HG03571 (cell line): ENCODE results near the gene RSRP1.
"Not testable (repeated sequence)": the region's sequence is repeated elsewhere in the genome, so short reads cannot be mapped to it uniquely, and the experiment has no call there.

Experiments used
- ATAC-seq: cut with Tn5 transposase; IDR thresholded peaks from one replicate; pipeline ENCODE4 v1.9.1; 2021; ENCODE audit not compliant: unreplicated experiment

The RSRP1 gene

DNA sequence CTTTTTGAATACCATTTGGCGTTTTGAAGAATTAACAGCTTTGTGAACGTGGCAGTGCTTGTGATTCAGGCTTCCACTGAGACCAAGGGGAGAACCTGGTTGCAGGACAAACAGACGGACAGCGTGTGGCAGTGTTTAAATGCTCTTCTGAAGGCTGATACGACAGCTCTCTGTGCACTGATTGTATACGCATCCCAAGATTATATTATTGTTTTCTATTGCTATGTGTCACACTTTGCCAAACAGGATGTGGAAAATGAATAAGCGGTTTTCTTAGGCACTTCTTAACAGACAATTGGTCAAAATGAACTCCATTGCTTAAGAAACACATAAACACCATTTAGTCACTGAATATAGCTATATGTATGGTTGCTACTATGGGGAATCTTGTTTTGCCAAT lies 12.6 kb upstream of the RSRP1 start:
- ATAC-seq: not testable (repeated sequence)

DNA sequence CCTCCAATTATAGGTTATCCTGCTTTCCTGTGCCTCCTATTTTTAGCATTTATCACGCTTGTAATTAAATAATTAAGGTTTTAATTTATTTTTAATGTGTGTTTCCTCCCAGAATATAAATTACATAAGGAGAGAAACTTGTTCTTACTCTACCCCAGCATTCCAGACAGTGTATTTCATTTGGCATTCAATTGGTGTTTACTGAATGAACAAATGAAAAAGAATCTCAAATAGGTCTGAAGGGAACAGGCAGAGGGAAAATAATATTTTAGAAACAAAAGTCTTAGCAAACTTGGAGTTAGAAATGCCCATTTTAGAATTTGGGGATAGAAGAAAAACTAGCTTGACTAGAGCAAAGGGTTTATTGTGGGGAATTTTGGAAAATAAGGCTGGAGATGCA lies 9.9 kb upstream of the RSRP1 start:
- ATAC-seq: no peak

DNA sequence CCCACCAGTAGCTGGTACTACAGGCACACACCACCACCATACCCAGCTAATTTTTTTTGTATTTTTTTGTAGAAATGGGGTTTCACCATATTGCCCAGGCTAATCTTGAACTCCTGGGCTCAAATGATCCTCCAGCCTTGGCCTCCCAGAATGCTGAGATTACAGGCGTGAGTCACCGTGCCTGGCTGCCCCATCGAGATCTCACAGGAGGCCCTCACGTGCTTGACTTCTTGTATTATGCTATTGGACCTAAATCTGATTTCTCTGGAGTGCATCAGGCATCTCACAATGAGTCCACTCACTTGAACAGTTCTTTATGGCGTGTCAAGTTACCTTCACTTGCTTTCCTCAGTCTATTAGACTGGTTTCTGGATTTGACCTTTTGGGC lies 9.3 kb upstream of the RSRP1 start:
- ATAC-seq: no peak

DNA sequence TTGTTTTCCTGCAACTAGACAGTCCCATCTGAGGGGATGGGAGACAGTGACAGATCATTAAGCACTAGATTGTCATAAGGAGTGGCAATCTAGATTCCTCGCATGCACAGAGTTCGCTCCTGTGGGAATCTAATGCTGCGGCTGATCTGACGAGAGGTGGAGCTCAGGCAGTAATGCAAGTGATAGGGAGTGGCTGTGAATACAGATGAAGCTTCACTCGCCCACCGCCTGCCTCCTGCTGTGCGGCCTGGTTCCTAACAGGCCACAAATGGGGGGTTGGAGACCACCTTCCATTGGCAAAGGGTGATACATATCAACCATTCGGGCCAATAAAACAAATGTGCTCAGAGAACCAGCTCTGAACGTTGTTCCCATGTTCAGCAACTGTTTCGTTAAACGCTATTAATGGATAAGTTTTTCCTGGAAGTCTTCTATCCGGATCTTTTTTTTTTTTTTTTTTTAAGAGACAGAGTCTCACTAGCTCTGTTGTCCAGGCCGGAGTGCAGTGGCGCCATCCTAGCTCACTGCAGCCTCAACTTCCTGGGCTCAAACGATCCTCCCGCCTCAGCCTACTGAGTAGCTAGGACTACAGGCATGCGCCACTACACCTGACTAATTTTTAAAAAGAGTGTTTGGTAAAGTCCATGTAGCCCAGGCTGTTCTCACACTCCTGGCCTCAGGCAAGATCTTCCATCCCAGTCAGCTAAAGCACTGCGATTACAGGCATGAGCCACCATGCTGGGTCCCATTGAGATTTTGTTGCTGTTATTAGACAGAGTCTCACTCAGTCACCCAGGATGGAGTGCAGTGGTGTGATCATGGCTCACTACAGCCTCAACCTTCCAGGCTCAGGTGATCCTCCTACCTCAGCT lies 8.7 kb upstream of the RSRP1 start:
- no peak for ATAC-seq

DNA sequence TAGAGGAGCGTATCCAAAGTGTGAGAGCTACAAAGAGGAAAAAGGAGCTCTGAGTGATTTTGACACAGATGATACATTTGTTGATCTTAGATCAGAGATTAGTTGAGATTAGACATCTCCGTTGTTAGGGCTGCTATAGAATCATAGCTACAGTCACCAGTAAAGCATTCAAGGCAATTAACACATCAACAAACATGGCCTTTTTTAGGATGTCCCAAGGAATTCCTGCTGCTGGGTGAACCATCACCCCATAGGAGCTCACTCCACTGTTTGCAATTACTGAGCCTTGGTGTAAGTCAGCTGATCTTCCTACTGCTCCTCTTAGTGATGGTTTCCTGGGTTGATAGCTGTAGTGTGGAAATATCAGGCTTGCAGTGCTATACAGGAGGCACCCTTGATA lies 6.7 kb upstream of the RSRP1 start:
- no peak for ATAC-seq

DNA sequence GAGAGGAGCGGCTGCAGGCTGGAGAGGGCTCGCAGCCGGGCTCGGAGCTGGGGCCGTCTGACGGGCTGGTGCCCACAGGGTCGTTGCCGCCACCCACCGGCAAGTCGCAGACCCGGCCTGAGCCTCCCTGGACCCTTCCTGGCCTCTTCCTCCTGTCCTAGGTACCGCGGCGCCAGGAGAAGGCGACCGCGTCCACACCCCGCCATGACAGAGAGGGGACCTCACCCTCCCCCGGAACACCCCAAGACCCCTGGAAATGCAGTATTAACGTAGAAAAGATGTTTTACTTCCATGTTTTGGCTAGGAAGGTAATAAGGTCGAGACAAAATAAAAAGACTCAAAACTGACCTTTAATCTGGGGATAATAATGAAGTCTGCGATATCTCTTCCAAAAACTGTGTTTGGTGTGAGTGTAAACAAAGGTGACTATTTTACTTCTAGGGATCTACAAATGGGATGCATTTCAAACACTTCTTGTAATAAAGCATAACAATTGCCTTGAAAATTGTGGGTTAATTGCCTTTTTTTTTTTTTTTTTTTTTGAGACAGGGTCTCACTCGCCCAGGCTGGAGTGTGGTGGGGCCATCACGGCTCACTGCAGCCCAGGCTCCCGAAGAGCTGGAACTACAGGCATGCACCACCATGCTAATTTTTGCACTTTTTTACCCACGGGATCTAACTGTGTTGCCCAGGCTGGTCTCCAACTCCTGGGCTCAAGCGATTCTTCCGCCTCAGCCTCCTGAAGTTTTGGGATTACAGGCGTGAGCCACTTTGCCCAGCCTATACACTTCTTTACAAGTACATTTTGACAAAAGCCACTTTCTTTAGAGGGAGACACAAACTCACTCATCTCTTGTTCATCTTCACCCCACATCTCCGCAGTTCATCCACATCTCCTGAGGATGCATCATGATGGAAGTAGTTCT lies 838 bp upstream of the RSRP1 start:
- ATAC-seq: no peak

DNA sequence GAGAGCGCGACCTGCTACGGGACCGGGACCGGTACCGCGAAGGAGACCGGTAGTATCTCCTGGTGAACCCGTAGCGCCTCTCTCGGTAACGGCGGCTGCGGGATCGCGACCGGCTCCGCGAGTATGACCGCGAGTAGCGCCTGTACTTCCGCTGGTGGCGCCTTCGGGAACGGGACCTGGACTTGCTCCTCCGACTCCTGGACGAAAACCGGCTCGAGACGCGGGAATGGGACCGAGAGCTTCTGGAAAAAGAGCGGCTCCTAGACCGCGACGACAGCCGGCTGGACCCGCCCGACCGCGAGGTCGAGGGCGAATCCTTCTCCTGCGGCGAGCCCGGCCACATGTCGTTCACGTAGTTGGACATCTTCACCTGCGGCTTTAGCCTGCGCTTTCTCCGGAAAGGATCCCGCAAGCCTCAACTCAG lies 642 bp downstream of the RSRP1 start:
- no peak for ATAC-seq

DNA sequence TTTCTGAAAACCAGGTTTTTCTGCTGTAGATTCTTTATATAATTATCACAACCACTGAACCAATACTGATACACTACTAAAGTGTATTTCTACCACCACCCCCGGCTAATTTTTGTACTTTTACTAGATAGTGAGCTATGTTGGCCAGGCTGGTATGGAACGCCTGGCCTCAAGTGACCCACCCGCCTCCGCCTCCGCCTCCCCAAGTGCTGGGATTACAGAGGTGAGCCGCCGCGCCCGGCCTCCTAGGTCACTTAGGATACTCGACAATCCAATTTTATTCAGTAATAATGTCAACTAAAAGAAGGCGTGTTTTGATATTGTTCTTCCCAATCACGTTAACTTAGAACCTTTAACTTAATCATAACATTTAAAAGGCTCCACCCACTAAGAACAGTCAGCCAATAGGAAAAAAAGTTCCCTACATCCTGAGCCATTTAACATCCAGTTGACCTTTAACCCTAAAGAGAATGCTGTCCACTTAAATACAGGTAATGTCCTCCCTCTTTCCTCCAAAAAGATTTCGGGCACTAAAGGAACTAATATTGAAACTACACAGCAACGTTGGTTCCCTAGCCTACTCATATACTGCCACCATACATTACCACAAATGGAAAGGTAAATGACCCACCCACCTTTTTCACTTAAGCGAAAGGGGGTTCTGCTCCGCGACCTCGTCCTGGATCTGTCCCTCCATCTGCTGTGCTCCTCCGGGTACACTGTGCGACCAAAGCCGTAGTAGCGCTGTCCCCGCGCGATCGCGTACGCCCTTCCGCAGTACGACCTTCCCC lies 1.2 kb downstream of the RSRP1 start:
- ATAC-seq: no peak

DNA sequence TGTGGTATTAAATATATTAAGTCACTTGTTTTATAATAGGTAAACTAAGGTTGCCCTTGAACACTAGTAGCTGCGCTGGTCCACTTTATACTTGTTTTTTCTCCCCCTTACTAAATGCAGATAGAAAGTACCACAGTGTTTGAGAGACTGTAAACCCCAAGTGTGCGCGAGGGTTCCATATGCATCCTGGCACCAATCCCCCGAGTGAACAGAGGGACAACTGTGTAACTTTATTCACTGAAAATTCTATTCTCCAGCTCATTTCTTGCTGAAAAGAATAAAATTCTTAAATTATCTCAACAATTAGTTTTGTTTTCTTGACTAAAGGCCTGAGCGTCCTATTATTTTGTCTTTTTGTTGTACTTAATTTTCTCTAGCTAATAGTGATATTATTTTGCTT lies 1.9 kb downstream of the RSRP1 start:
- ATAC-seq: no peak

DNA sequence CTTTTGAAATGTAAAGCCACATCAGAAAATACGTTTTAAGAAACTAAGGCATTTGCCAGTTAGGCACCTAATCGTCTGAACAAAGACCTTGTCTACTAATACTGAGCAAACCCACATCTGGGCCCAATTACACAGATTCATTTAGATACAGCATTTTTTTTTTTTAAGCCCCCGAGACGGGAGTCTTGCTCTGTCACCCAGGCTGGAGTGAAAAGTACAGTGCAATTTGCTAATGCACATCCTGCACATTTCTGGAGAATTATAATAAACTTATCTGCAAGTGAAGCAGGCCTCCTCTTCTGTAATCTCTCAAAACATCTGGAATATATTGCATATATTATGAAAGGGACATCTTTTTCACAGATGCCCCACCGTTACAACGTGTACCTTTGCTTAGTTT lies 3.3 kb downstream of the RSRP1 start:
- ATAC-seq: no peak

DNA sequence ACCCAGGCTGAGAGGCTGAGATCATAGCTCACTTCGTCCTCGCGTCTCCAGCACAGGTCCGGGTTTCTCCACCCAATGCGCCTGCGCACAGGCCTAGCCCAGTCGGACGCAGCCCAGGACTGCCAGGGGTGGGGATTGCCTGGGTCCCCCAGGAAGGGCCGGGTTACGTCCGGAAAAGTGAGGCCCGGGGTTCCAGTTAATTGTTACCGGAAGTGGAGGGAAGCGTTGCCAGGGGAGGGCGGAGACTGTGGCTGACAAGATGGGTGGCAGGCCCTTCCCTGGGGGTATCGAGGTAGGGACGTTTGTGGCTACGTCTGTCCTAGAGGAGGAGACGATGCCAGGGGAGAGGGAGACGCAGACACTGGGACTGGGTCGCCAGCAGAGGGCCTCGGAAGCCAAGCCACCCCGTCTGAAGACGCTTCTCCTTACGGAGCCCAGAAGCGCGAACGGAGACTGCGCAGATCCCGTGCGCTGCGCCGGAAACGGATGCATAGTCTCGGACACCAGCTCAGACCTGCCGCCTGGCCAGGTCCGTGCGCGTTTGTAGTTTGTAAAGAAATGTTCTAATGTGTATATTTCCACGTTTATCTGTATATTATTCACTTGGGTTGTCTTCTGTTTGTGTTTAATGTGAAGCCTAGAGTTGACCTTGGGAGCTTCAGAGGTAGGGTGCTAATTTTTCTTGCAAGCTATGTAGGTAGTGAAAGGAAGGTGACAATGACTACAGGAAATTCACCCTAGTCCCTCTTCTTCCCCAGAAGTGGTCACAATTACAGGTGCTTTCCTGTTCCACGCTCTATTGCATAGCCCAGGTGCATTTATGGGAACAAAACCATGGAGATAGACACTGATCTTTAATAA lies 7.3 kb downstream of the RSRP1 start:
- ATAC-seq: peak; percentile 56

DNA sequence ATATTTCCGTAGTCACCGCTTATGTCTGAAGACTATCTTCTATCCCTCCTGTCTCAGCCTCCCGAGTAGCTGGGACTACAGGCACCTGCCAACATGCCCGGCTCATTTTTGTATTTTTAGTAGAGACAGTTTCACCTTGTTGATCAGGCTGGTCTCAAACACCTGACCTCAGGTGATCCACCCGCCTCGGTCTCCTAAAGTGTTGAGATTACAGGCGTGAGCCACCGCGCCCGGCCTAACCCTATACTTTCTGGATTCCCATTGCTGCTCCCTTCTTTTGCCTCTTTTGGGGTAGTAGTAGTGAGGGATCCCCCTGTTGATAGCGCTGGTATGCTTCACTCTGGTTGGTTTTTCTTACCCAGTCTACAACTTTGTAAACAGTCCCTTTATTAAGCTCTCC lies 9.2 kb downstream of the RSRP1 start:
- ATAC-seq: no peak

DNA sequence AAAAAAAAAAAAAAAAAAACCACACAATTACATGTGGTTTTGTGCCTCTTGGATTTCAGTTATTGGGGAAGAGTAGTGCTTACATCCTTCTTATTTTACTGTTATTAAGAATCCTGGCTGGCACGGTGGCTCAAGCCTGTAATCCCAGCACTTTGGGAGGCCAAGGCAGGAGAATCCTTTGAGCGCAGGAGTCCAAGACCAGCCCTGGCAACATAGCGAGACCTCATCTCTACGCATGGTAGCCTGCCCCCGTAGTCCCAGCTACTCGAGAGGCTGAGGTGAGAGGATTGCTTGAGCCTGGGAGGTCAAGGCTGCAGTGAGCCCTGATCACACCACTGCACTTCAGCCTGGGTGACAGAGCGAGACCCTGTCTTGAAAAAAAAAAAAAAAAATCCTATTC lies 11.0 kb downstream of the RSRP1 start:
- not testable (repeated sequence) for ATAC-seq

DNA sequence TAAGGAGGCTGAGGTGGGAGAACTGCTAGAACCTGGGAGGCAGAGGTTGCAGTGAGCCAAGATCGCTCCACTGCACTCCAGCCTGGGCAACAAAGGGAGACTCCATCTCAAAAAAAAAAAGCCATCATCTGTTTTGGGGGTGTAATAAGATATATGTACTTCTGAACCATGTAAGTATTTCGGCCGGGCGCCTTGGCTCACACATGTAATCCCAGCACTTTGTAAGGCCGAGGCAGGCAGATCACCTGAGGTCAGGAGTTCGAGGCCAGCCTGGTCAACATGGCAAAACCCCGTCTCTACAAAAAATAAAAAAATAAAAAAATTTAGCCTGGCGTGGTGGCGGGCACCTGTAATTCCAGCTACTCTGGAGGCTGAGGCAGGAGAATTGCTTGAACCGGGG lies 11.8 kb downstream of the RSRP1 start:
- ATAC-seq: not testable (repeated sequence)

DNA sequence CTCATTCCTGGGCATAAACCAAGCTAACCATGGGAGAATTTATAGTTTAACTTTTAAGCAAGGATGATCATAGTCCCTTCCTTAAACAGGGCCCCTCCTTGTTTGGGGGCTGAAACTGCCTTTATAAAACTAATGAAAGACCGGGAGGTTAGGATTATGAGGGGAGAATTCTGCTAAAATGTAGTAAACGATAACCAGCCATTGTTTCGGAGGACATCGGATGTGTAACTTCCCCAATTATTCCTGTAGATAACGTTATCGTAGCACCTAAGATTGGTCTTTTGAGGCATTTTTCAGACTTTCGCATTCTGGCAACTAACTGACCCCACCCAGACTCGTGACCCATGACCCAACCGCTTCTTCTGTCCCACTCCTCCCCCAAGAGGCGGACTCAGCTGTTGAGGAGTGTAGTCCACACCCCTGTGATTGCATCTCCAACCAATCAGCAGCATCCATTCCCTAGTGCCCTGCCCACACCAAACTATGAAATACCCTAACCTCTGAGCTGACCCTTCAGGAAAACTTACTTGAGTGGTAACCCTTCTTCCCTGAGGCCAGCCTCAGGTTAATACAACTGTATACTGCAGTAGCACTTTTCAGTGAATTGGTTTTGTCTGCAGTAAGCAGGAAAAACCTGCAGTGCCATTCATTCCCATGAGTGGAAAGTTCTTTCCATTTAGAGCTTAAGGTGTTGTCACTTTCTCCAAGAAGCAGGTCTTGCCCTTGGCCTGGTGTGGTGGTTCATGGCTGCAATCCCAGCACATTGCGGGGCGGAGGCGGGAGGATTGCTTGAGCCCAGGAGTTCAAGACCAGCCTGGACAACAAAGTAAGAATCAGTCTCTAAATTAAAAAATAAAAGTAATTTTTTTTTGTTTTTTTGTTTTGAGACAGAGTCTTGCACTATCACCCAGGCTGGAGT lies 14.1 kb downstream of the RSRP1 start:
- peak; percentile 50 for ATAC-seq

DNA sequence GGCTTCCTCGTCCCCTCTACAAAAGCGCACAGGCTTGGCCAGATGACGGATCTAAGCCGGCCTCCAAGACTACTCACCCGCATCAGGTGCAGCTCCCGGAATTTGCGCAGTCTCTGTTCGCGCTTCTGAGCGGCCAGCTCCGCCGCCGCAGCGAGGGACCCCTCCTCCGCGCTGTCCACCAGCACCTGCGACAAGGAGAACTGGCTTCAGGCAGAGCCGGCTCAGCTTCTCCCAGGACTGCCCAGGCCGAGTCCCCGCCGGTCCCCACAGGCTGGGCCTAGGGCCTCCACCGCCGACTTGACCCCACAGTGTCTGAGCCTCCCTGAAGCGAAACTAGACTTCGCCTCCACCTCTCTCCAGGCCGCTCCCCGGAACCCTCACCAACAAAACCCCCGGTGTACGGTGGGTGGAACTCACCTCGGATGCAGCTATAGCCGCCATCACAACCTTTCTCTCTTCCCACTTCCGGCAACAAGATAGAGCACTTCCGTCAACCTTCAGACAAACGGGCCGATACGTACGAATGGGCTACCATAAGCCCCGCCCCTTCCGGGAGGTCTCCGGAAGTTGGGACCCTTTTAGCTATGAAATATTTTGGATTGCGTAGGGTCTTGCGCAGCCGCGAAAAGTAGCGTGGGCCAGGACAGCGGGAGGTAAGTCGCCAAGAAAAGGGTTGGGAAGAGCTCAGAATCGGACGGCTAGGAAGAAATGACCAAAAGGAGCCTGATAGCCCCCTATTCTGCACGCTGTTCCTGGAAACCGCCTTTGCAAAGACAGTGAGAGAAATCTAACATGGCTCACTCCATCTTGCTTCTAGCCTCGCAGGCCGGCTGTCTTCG lies 15.0 kb downstream of the RSRP1 start, which contains the start of gene SYF2:
SYF2 (minus strand) TSS at position 476 of the 839 bp plus-strand sequence; CDS start at position 441, 35 bp downstream.
- peak; percentile 72 for ATAC-seq

DNA sequence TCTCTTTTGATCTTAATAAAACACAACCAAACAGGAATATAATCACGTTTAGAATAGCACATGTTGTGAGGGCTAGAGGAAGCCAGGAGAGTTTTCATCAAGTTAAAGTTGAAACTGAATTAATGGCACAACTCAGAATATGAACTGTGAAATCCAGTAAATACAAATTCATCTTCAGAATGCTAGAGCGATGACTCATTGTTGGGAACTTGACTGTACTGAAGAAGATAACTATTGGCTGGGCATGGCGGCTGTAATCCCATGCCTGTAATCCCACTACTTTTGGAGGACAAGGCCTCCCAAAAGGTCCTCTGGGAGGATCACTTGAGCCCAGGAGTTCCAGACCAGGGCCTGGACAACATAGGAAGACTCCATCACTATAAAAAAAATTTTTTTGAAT lies 23.8 kb downstream of the RSRP1 start:
- ATAC-seq: no peak

DNA sequence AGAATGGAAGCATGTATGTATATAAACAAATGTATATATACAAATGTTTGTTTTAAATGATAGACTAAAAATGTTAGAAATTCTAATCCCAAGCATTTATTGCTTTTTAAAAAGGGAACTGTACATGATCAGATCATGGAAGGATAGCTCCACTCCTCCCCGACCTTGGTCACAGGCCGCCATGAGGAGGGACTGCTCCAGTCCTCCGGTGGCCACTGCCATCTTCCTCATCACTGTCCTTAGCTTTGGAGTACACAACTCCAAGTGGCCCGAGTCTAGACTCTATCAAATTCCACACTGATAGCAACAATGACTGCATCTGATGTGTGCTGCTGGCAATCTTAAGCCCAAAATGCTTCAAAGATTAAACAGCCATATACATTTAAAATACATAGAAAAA lies 24.6 kb downstream of the RSRP1 start:
- ATAC-seq: no peak
